ENCODE results near the gene NRBP1. TPM values are rescaled to one million over a fixed set of nuclear protein-coding genes. Genes with fewer than 3 reads are reported as not detected.
A peak's percentile ranks its signal among the peaks of the same experiment; 100 is the strongest.

Gene NRBP1
- total RNA-seq, 2 donors from 2014 or later: 42.9 to 83.4 TPM

DNA sequence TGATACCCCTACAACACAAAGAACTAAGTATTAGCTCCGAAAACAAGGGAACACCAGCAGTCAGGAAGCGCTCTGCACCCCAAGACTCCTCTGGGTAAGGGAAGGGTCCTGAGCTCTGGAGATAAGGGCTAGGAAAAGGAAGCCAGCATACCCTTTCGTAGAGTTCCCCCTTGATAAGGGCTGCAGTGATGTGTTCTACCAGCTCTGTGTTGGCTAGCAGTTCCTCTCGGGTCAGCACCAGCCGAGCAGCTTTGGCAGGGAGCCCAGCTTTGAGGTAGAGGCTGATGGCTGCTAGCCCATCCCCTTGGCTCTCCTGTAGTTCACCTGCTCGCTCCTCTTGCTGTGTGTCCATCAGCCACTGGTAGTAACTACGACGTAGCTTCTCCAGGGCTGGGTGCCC lies 32.7 kb downstream of the NRBP1 start:
- H3K36me3 ChIP-seq: peaks cover 0 to 8% of the 10 kb centered on the region in 2 donors
- no peaks in the 10 kb centered on the region for H3K27me3 ChIP-seq (replicated peaks; ENCODE audit: insufficient read depth)
- H3K4me1 ChIP-seq (replicated peaks): no peaks in the 10 kb centered on the region
- no peaks in the 10 kb centered on the region for H3K9me3 ChIP-seq
- intact Hi-C loops (cut with DNase I): no loop called here
- DNase-seq (ENCODE audit: low spot score): no peak
- no peak overlapping the region for H3K4me3 ChIP-seq
- TF ChIP-seq POLR2AphosphoS5 (IDR thresholded peaks at IDR 0.05) (no peak), POLR2A (IDR thresholded peaks at IDR 0.05) (no peak), CTCF (IDR thresholded peaks at IDR 0.05) (no peak)
- 81% methylated on average over 8 of the region's 8 CpGs for WGBS
- no peak overlapping the region for H3K27ac ChIP-seq

GRCh38 chr2:27464443-27464842 lies 36.0 kb downstream of the NRBP1 start:
- H3K27ac ChIP-seq: no peak overlapping the region
- TF ChIP-seq POLR2A (IDR thresholded peaks at IDR 0.05): no peak
- no peak for TF ChIP-seq POLR2AphosphoS5 (IDR thresholded peaks at IDR 0.05)
- no peak for TF ChIP-seq CTCF (IDR thresholded peaks at IDR 0.05)
- intact Hi-C loops (cut with DNase I): no loop called here
- H3K9me3 ChIP-seq: no peaks in the 10 kb centered on the region
- no peaks in the 10 kb centered on the region for H3K27me3 ChIP-seq (replicated peaks; ENCODE audit: insufficient read depth)
- DNase-seq (ENCODE audit: low spot score): no peak
- no peaks in the 10 kb centered on the region for H3K36me3 ChIP-seq
- WGBS: 97% methylated on average over 7 of the region's 7 CpGs
- no peak overlapping the region for H3K4me3 ChIP-seq
- H3K4me1 ChIP-seq (replicated peaks): no peaks in the 10 kb centered on the region

- Histone ChIP-seq H3K27ac (no peak overlapping the region), H3K4me3 (no peak overlapping the region), H3K4me1 (replicated peaks) (no peaks in the 10 kb centered on the region), H3K27me3 (replicated peaks; ENCODE audit: insufficient read depth) (no peaks in the 10 kb centered on the region), H3K9me3 (no peaks in the 10 kb centered on the region), H3K36me3 (peaks cover 3 to 4% of the 10 kb centered on the region in 2 donors)
- WGBS: 91% methylated on average over 5 of the region's 5 CpGs
- intact Hi-C loops (cut with DNase I): no loop called here
- DNase-seq (ENCODE audit: low spot score): no peak
- no peak for TF ChIP-seq POLR2A (IDR thresholded peaks at IDR 0.05)
- TF ChIP-seq CTCF (IDR thresholded peaks at IDR 0.05): no peak
- TF ChIP-seq POLR2AphosphoS5 (IDR thresholded peaks at IDR 0.05): no peak
Measured at GRCh38 chr2:27471961-27472360, 43.5 kb downstream of the NRBP1 start.

GRCh38 chr2:27485496-27485895 lies 57.1 kb downstream of the NRBP1 start:
- Histone ChIP-seq H3K4me3 (no peak overlapping the region), H3K4me1 (replicated peaks) (no peaks in the 10 kb centered on the region), H3K36me3 (no peaks in the 10 kb centered on the region), H3K27ac (no peak overlapping the region), H3K27me3 (replicated peaks; ENCODE audit: insufficient read depth) (no peaks in the 10 kb centered on the region), H3K9me3 (no peaks in the 10 kb centered on the region)
- WGBS: 70% methylated on average over 3 of the region's 3 CpGs
- intact Hi-C loops (cut with DNase I): no loop called here
- DNase-seq (ENCODE audit: low spot score): no peak
- TF ChIP-seq POLR2A (IDR thresholded peaks at IDR 0.05): no peak
- no peak for TF ChIP-seq POLR2AphosphoS5 (IDR thresholded peaks at IDR 0.05)
- no peak for TF ChIP-seq CTCF (IDR thresholded peaks at IDR 0.05)

GRCh38 chr2:27489118-27489497 lies 60.7 kb downstream of the NRBP1 start:
- WGBS: 1% methylated on average over 11 of the region's 11 CpGs
- intact Hi-C loops (cut with DNase I): no loop called here

More at GRCh38 chr2:27489118-27489497, 60.7 kb downstream of the NRBP1 start:
- Histone ChIP-seq H3K9me3 (no peaks in the 10 kb centered on the region), H3K27me3 (replicated peaks; ENCODE audit: insufficient read depth) (no peaks in the 10 kb centered on the region), H3K27ac (peak overlapping the region; percentile 1 to 80), H3K4me3 (peak overlapping the region; percentile 27 to 45), H3K4me1 (replicated peaks) (no peaks in the 10 kb centered on the region), H3K36me3 (no peaks in the 10 kb centered on the region)
- no peak for DNase-seq (ENCODE audit: low spot score)
- TF ChIP-seq POLR2AphosphoS5 (IDR thresholded peaks at IDR 0.05) (no peak), POLR2A (IDR thresholded peaks at IDR 0.05) (no peak), CTCF (IDR thresholded peaks at IDR 0.05) (no peak)
